Fibroblast of the conjunctiva (primary cell): ENCODE measurements around the gene ICAM5.
"Not testable (repeated sequence)": the region's sequence is repeated elsewhere in the genome, so short reads cannot be mapped to it uniquely, and the experiment has no call there.

Experiments used
- DNase-seq: peaks from one replicate; pipeline ENCODE4 v3.0.0-alpha.2; 2010; ENCODE audit warnings: low read depth

Gene ICAM5

GRCh38 chr19:10289836-10290356 is at the start of gene ICAM5:
TSS of gene ICAM5 (plus strand) at chr19:10289952. CDS start at chr19:10290044, 92 bp downstream.
- DNase-seq = no peak

- DNase-seq = not testable (repeated sequence)
Measured at GRCh38 chr19:10241826-10242449, 47.8 kb upstream of the ICAM5 start.

GRCh38 chr19:10243606-10244005 is 46.1 kb upstream of the ICAM5 start:
- DNase-seq = no peak

- DNase-seq = no peak
Measured at GRCh38 chr19:10245189-10245939, 44.4 kb upstream of the ICAM5 start.

- no peak for DNase-seq
Measured at GRCh38 chr19:10246511-10246910, 43.2 kb upstream of the ICAM5 start.

- DNase-seq = peak; percentile 98
Measured at GRCh38 chr19:10251792-10252694, 37.7 kb upstream of the ICAM5 start, which contains the start of gene MRPL4. TSS of gene MRPL4 (plus strand) at chr19:10252214. CDS start at chr19:10252254, 40 bp downstream.

GRCh38 chr19:10252707-10253106 is 37.0 kb upstream of the ICAM5 start:
- no peak for DNase-seq

- no peak for DNase-seq
Measured at GRCh38 chr19:10254244-10254643, 35.5 kb upstream of the ICAM5 start.

GRCh38 chr19:10255358-10255757 is 34.4 kb upstream of the ICAM5 start:
- DNase-seq = no peak

GRCh38 chr19:10256551-10256950 is 33.2 kb upstream of the ICAM5 start:
- DNase-seq = no peak

GRCh38 chr19:10256970-10257615 is 32.7 kb upstream of the ICAM5 start:
- DNase-seq = no peak

GRCh38 chr19:10258080-10258710 is 31.6 kb upstream of the ICAM5 start:
- DNase-seq = no peak

- peak; percentile 75 for DNase-seq
Measured at GRCh38 chr19:10259162-10259905, 30.4 kb upstream of the ICAM5 start.

GRCh38 chr19:10260141-10260584 is 29.6 kb upstream of the ICAM5 start:
- DNase-seq = no peak

GRCh38 chr19:10262771-10263170 is 27.0 kb upstream of the ICAM5 start:
- no peak for DNase-seq

- DNase-seq = no peak
Measured at GRCh38 chr19:10266706-10267105, 23.0 kb upstream of the ICAM5 start.

GRCh38 chr19:10268071-10268470 is 21.7 kb upstream of the ICAM5 start:
- no peak for DNase-seq

GRCh38 chr19:10269333-10270179 is 20.2 kb upstream of the ICAM5 start:
- DNase-seq = peak; percentile 22

- DNase-seq = no peak
Measured at GRCh38 chr19:10270180-10270615, 19.6 kb upstream of the ICAM5 start.
